CD14-positive monocyte (primary cell): ENCODE results near the gene NUP42. TPM values are rescaled to one million over a fixed set of nuclear protein-coding genes. Genes with fewer than 3 reads are reported as not detected.

ENCODE experiments used
- DNase-seq, 3 donors: peaks; one replicate each; pipeline ENCODE4 v3.0.0-alpha.2; 2011 to 2022
- H2AFZ ChIP-seq: 2 replicates; pipeline ENCODE4 v1.6.0; 2012; ENCODE audit warnings: mild to moderate bottlenecking, low read depth, low read length, inconsistent platforms; ENCODE audit not compliant: insufficient read depth, poor library complexity, severe bottlenecking
- H3K27ac ChIP-seq, 2 donors: 1 replicate in 1 of 2; 2 replicates in 1 of 2; pipeline ENCODE4 v1.5.1; 2012 to 2013; ENCODE audit warnings: low read length in 2 of 2, control low read depth in 1 of 2, inconsistent platforms in 1 of 2, low read depth in 1 of 2, mild to moderate bottlenecking in 1 of 2
- H3K27me3 ChIP-seq, 2 donors: one replicate each; pipeline versions ENCODE4 v1.6.0 to v1.6.1; 2011 to 2013; ENCODE audit warnings: low read length in 2 of 2; ENCODE audit not compliant: control insufficient read depth in 2 of 2, insufficient read depth in 2 of 2
- H3K36me3 ChIP-seq, 2 donors: replicated peaks in 1 of 2; 1 replicate in 1 of 2; 2 replicates in 1 of 2; pipeline versions ENCODE4 v1.5.1 to v1.6.1; 2012 to 2013; ENCODE audit warnings: low read length in 2 of 2, control low read depth in 1 of 2, inconsistent platforms in 1 of 2, mild to moderate bottlenecking in 1 of 2; ENCODE audit not compliant: insufficient read depth in 2 of 2, control insufficient read depth in 1 of 2
- H3K4me1 ChIP-seq, 2 donors: 1 replicate in 1 of 2; 2 replicates in 1 of 2; pipeline versions ENCODE4 v1.5.1 to v1.6.1; 2012 to 2013; ENCODE audit warnings: low read length in 2 of 2, control low read depth in 1 of 2, inconsistent platforms in 1 of 2, mild to moderate bottlenecking in 1 of 2, moderate library complexity in 1 of 2; ENCODE audit not compliant: insufficient read depth in 2 of 2, control insufficient read depth in 1 of 2
- H3K4me2 ChIP-seq: replicated peaks from 2 replicates; pipeline ENCODE3; 2012; ENCODE audit warnings: low read length, moderate library complexity, mild to moderate bottlenecking; ENCODE audit not compliant: poor library complexity, severe bottlenecking; ENCODE audit errors: extremely low read depth
- H3K4me3 ChIP-seq, 3 experiments: fragments of 200-600 bp in 1 of 3; sonication (generic) in 1 of 3; replicated peaks in 1 of 3; 1 replicate in 2 of 3; 2 replicates in 1 of 3; pipeline ENCODE4 v1.5.1; 2011 to 2013; ENCODE audit warnings: low read length in 3 of 3, mild to moderate bottlenecking in 3 of 3, control low read depth in 2 of 3, low read depth in 2 of 3, inconsistent platforms in 1 of 3, moderate library complexity in 1 of 3
- H3K79me2 ChIP-seq: 2 replicates; pipeline ENCODE4 v1.6.0; 2012; ENCODE audit warnings: mild to moderate bottlenecking, control low read depth, inconsistent platforms, low read length, moderate library complexity; ENCODE audit not compliant: insufficient read depth
- H3K9ac ChIP-seq: 2 replicates; pipeline ENCODE4 v1.6.0; 2017; ENCODE audit warnings: low read length, mild to moderate bottlenecking; ENCODE audit not compliant: insufficient read depth, poor library complexity, severe bottlenecking
- H3K9me3 ChIP-seq, 2 donors: replicated peaks in 1 of 2; 1 replicate in 1 of 2; 2 replicates in 1 of 2; pipeline versions ENCODE4 v1.5.1 to v1.6.1; 2012 to 2013; ENCODE audit warnings: low read length in 2 of 2, control low read depth in 1 of 2; ENCODE audit not compliant: control insufficient read depth in 1 of 2, insufficient read depth in 1 of 2
- H4K20me1 ChIP-seq: 2 replicates; pipeline ENCODE4 v1.6.0; 2012; ENCODE audit warnings: mild to moderate bottlenecking, low read length, control low read depth, moderate library complexity; ENCODE audit not compliant: insufficient read depth
- H3K27ac Mint-ChIP-seq, 7 donors: one replicate each; pipeline ENCODE4 v1.8.0; 2020; ENCODE audit warnings: mild to moderate bottlenecking in 7 of 7, mixed read lengths in 7 of 7, moderate library complexity in 6 of 7, inconsistent platforms in 2 of 7
- H3K27me3 Mint-ChIP-seq, 3 donors: one replicate each; pipeline ENCODE4 v1.8.0; 2021 to 2022; ENCODE audit warnings: low read depth in 3 of 3, mild to moderate bottlenecking in 3 of 3, mixed read lengths in 3 of 3, moderate library complexity in 3 of 3, inconsistent platforms in 1 of 3
- H3K36me3 Mint-ChIP-seq, 2 donors: one replicate each; pipeline ENCODE4 v1.8.0; 2020; ENCODE audit warnings: mixed read lengths in 2 of 2, inconsistent platforms in 1 of 2, mild to moderate bottlenecking in 1 of 2
- H3K4me1 Mint-ChIP-seq: one replicate; pipeline ENCODE4 v1.8.0; 2020; ENCODE audit warnings: mild to moderate bottlenecking, mixed read lengths
- H3K4me3 Mint-ChIP-seq, 2 donors: one replicate each; pipeline ENCODE4 v1.8.0; 2020; ENCODE audit warnings: mild to moderate bottlenecking in 2 of 2, mixed read lengths in 2 of 2, moderate library complexity in 1 of 2
- H3K9me3 Mint-ChIP-seq, 7 donors: one replicate each; pipeline ENCODE4 v1.8.0; 2020 to 2022; ENCODE audit warnings: mixed read lengths in 7 of 7, mild to moderate bottlenecking in 6 of 7, moderate library complexity in 6 of 7, inconsistent platforms in 2 of 7
- WGBS: methylation state at CpG from one replicate; pipeline ENCODE4 v1.1.5; 2013; ENCODE audit warnings: missing lambda C conversion rate; ENCODE audit not compliant: insufficient coverage; 5-methylcytosine and 5-hydroxymethylcytosine counted together
- intact Hi-C, 2 donors: fragments of 100-400 bp; cut with micrococcal nuclease; formaldehyde crosslinking; loops; one replicate each; pipeline versions ENCODE4 v1.15.0 to v1.15.1; 2023
- polyA plus RNA-seq, 3 donors: library from polyadenylated mRNA; depleted of rRNA in 1 of 3; unstranded in 2 of 3; stranded (reverse) in 1 of 3; fragments of 300-500 nt in 2 of 3; fragments of >200 nt in 1 of 3; fragmentation: Illumina TruSeq in 2 of 3; gene quantifications; 1 replicate in 2 of 3; 2 replicates in 1 of 3; pipeline ENCODE4 v1.2.3, GENCODE V29; 2012 to 2021
- TF ChIP-seq, protein P1 (sequence below): fragments of 200-600 bp; IDR thresholded peaks from one replicate; pipeline ENCODE4 v1.8.0; 2022; ENCODE audit warnings: antibody characterized with exemption, mild to moderate bottlenecking

The NUP42 gene
- polyA plus RNA-seq, 3 donors, result 26.3 to 54.6 (median 28.5) TPM

DNA sequence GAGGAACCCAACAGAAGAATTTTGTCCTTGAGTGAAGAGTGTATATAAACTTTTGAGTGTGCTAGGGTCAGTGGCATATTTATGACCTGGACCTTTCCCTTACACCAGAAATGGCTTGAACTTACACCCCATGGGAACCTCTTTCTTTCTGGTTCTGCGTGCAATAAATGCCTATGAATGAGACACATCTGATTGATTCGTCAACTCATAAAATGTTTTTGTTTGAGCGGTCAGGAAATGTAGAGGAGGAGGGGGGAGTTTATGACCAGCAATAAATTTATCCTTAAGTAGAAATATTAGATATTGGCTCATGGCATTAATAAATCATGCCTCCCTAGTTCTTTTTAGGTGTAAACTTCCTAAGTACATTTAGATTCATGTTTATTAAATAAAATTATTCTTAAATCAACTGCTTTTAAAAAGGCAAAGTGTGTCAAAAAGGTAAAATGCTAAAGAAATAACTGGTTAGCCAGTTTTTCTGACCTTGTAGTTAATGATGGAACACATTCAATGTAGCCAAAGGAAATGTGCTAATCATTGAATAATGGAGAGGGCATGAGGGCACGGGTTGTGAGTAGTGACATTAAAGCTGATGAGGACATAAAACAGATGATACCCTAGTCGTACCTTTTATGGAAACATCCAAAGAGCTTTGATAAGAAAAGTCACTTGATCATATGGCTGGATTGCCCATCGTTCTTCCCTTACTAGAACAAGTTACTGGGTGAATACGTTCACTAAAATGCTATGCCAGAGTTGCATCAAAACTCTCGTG lies 13.6 kb upstream of the NUP42 start:
- Histone ChIP-seq H3K4me3 (no peak overlapping the region), H2AFZ (no peak overlapping the region), H3K9me3 (no peaks in the 10 kb centered on the region), H3K4me2 (no peak overlapping the region), H3K9ac (no peak overlapping the region), H3K27ac (no peak overlapping the region), H3K36me3 (peaks cover 0 to 7% of the 10 kb centered on the region in 2 donors), H4K20me1 (no peaks in the 10 kb centered on the region), H3K79me2 (no peaks in the 10 kb centered on the region), H3K27me3 (no peaks in the 10 kb centered on the region), H3K4me1 (no peaks in the 10 kb centered on the region)
- Mint-ChIP-seq H3K27ac (no peak overlapping the region), H3K27me3 (peaks cover 0 to 1% (median 0%) of the 10 kb centered on the region in 3 donors), H3K4me3 (no peak overlapping the region), H3K4me1 (no peaks in the 10 kb centered on the region), H3K36me3 (peaks cover 19 to 25% of the 10 kb centered on the region in 2 donors), H3K9me3 (no peaks in the 10 kb centered on the region)
- DNase-seq, result no peak
- intact Hi-C loops, result no loop called here
- TF ChIP-seq, protein P1, sequence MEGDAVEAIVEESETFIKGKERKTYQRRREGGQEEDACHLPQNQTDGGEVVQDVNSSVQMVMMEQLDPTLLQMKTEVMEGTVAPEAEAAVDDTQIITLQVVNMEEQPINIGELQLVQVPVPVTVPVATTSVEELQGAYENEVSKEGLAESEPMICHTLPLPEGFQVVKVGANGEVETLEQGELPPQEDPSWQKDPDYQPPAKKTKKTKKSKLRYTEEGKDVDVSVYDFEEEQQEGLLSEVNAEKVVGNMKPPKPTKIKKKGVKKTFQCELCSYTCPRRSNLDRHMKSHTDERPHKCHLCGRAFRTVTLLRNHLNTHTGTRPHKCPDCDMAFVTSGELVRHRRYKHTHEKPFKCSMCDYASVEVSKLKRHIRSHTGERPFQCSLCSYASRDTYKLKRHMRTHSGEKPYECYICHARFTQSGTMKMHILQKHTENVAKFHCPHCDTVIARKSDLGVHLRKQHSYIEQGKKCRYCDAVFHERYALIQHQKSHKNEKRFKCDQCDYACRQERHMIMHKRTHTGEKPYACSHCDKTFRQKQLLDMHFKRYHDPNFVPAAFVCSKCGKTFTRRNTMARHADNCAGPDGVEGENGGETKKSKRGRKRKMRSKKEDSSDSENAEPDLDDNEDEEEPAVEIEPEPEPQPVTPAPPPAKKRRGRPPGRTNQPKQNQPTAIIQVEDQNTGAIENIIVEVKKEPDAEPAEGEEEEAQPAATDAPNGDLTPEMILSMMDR, result no peak
- 100% methylated on average over 2 of the region's 8 CpGs for WGBS

DNA sequence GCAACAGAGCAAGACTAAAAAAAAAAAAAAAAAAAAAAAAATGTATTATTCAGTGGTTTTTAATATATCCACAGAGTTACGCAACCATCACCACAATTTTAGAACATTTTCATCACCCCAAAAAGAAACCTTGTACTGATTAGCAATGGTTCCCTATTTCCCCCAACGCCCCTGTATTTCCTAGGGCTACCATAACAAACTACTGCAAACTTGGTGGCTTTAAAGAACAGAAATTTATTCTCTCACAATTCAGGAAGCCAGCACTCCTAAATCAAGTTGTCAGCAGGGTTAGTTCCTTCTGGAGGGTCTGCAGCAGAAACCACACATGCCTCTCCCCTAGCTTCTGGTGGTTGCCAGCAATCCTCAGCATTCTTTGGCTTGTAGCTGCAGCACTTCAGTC lies 5.9 kb upstream of the NUP42 start:
- 0% methylated on average over 2 of the region's 2 CpGs for WGBS
- Mint-ChIP-seq H3K36me3 (peaks cover 12 to 21% of the 10 kb centered on the region in 2 donors), H3K4me3 (no peak overlapping the region), H3K27me3 (peaks cover 3 to 13% (median 5%) of the 10 kb centered on the region in 3 donors), H3K9me3 (no peaks in the 10 kb centered on the region), H3K27ac (peak overlapping the region in 3 of 7 donors; percentile 58 to 67 (median 64)), H3K4me1 (peaks cover 16% of the 10 kb centered on the region)
- H3K9me3 ChIP-seq, result no peaks in the 10 kb centered on the region
- TF ChIP-seq, protein P1, result no peak
- H3K4me3 ChIP-seq, result no peak overlapping the region
- H3K79me2 ChIP-seq, result no peaks in the 10 kb centered on the region
- peak overlapping the region in 1 of 2 donors; percentile 6 for H3K27ac ChIP-seq
- H3K27me3 ChIP-seq, result peaks cover 3 to 14% of the 10 kb centered on the region in 2 donors
- no peak overlapping the region for H2AFZ ChIP-seq
- H3K9ac ChIP-seq, result no peak overlapping the region
- H3K4me1 ChIP-seq, result peaks cover 10 to 18% of the 10 kb centered on the region in 2 donors
- no peaks in the 10 kb centered on the region for H4K20me1 ChIP-seq
- intact Hi-C loops, result no loop called here
- H3K36me3 ChIP-seq, result peaks cover 0 to 7% of the 10 kb centered on the region in 2 donors
- peak; percentile 21 to 40 (median 38) for DNase-seq
- no peak overlapping the region for H3K4me2 ChIP-seq
